H1 (cell line): Measurements from ENCODE around the gene CCDC141. TPM values are rescaled to one million over a fixed set of nuclear protein-coding genes. Genes with fewer than 3 reads are reported as not detected.

Experiments used
- CTCF ChIA-PET: fragments of 300-600 bp; sonication (Branson Sonifier 250); formaldehyde crosslinking; loops from one replicate; lab custom pipeline; 2021; ENCODE audit not compliant: partially characterized antibody; lab: Charles Lee
- POLR2A ChIA-PET: fragments of 300-600 bp; sonication (Branson Sonifier 250); formaldehyde crosslinking; loops from one replicate; lab custom pipeline; 2021; ENCODE audit warnings: inconsistent platforms; ENCODE audit not compliant: partially characterized antibody; lab: Charles Lee
- DNase-seq, 2 experiments: peaks; one replicate each; pipeline versions ENCODE4 v3.0.0 to v3.0.0-alpha.2; 2010 to 2022; ENCODE audit warnings: low spot score in 2 of 2, low read depth in 1 of 2, mixed read lengths in 1 of 2
- FAIRE-seq: peaks from 2 replicates; lab custom pipeline; 2011; peaks lifted over from hg19 to GRCh38; lab: Jason Lieb, UNC
- H2AFZ ChIP-seq: 2 replicates; pipeline ENCODE4 v1.8.1; 2012; ENCODE audit warnings: low read length, inconsistent platforms
- H2AK5ac ChIP-seq: 2 replicates; pipeline ENCODE4 v1.6.1; 2013; ENCODE audit warnings: low read depth, low read length
- H2BK120ac ChIP-seq: replicated peaks from 2 replicates; pipeline ENCODE3; 2013; ENCODE audit warnings: low read depth, low read length, inconsistent platforms
- H2BK12ac ChIP-seq: 2 replicates; pipeline ENCODE4 v1.6.1; 2013; ENCODE audit warnings: low read depth, low read length
- H2BK15ac ChIP-seq: 2 replicates; pipeline ENCODE4 v1.6.1; 2013; ENCODE audit warnings: low read length
- H2BK20ac ChIP-seq: 2 replicates; pipeline ENCODE4 v1.6.1; 2013; ENCODE audit warnings: low read length
- H2BK5ac ChIP-seq: 2 replicates; pipeline ENCODE4 v1.6.1; 2013; ENCODE audit warnings: low read depth, low read length
- H3K14ac ChIP-seq: 2 replicates; pipeline ENCODE4 v1.6.1; 2013; ENCODE audit warnings: inconsistent platforms; ENCODE audit not compliant: insufficient read length
- H3K18ac ChIP-seq: 2 replicates; pipeline ENCODE4 v1.6.1; 2013; ENCODE audit warnings: low read length; ENCODE audit errors: extremely low read depth
- H3K23ac ChIP-seq: 2 replicates; pipeline ENCODE4 v1.6.1; 2013; ENCODE audit warnings: inconsistent platforms; ENCODE audit not compliant: insufficient read length
- H3K23me2 ChIP-seq: 2 replicates; pipeline ENCODE4 v1.6.1; 2013; ENCODE audit warnings: low read depth, low read length
- H3K27ac ChIP-seq: 2 replicates; pipeline ENCODE4 v1.6.1; 2011; ENCODE audit warnings: low read depth, low read length, inconsistent platforms
- H3K27me3 ChIP-seq, 4 experiments: replicated peaks in 1 of 4; 1 replicate in 1 of 4; 2 replicates in 3 of 4; pipeline versions ENCODE4 v1.6.1 to v1.8.1; 2011 to 2013; ENCODE audit warnings: low read length in 3 of 4, mild to moderate bottlenecking in 3 of 4, inconsistent platforms in 2 of 4, mixed read lengths in 2 of 4, moderate library complexity in 1 of 4; ENCODE audit not compliant: control insufficient read depth in 3 of 4, insufficient read depth in 3 of 4; ENCODE audit errors: extremely low read depth in 1 of 4
- H3K36me3 ChIP-seq, 4 experiments: 2 replicates each; pipeline versions ENCODE4 v1.6.1 to v1.8.1; 2011 to 2013; ENCODE audit warnings: mild to moderate bottlenecking in 4 of 4, low read length in 3 of 4, moderate library complexity in 2 of 4, control low read depth in 1 of 4, inconsistent platforms in 1 of 4; ENCODE audit not compliant: insufficient read depth in 4 of 4, control insufficient read depth in 2 of 4
- H3K4ac ChIP-seq: replicated peaks from 2 replicates; pipeline ENCODE3; 2013; ENCODE audit warnings: low read length, low read depth, mixed read lengths, inconsistent platforms; ENCODE audit not compliant: insufficient read length
- H3K4me1 ChIP-seq, 4 experiments: replicated peaks in 1 of 4; 1 replicate in 1 of 4; 2 replicates in 3 of 4; pipeline versions ENCODE4 v1.6.1 to v1.8.1; 2011 to 2013; ENCODE audit warnings: low read length in 3 of 4, inconsistent platforms in 2 of 4, mixed read lengths in 1 of 4; ENCODE audit not compliant: insufficient read depth in 4 of 4, control insufficient read depth in 3 of 4
- H3K4me2 ChIP-seq, 2 experiments: 2 replicates each; pipeline versions ENCODE4 v1.6.1 to v1.8.1; 2011 to 2013; ENCODE audit warnings: low read depth in 2 of 2, low read length in 2 of 2, control low read depth in 1 of 2, inconsistent platforms in 1 of 2, mild to moderate bottlenecking in 1 of 2; ENCODE audit not compliant: insufficient read depth in 1 of 2
- H3K4me3 ChIP-seq, 4 experiments: fragments of 200-600, 300-600 bp in 1 of 4; sonication (generic), shearing (Covaris generic), sonication (Bioruptor Twin) in 1 of 4; 2 replicates each; pipeline versions ENCODE4 v1.5.1 to v1.8.1; 2011 to 2016; ENCODE audit warnings: low read length in 4 of 4, low read depth in 3 of 4, control low read depth in 2 of 4, inconsistent platforms in 2 of 4, mild to moderate bottlenecking in 2 of 4, mixed read lengths in 1 of 4, moderate library complexity in 1 of 4; ENCODE audit not compliant: insufficient read depth in 2 of 4; ENCODE audit errors: extremely low read depth in 1 of 4
- H3K56ac ChIP-seq: replicated peaks from 2 replicates; pipeline ENCODE3; 2013; ENCODE audit warnings: low read depth, mild to moderate bottlenecking, mixed read lengths, low read length, inconsistent platforms; ENCODE audit not compliant: insufficient read length
- H3K79me1 ChIP-seq: 2 replicates; pipeline ENCODE4 v1.6.1; 2013; ENCODE audit warnings: low read depth, low read length, control low read depth
- H3K79me2 ChIP-seq, 2 experiments: 2 replicates each; pipeline versions ENCODE4 v1.6.1 to v1.8.1; 2012 to 2013; ENCODE audit warnings: low read length in 2 of 2, mild to moderate bottlenecking in 2 of 2, inconsistent platforms in 1 of 2; ENCODE audit not compliant: insufficient read depth in 2 of 2, control insufficient read depth in 1 of 2
- H3K9ac ChIP-seq, 4 experiments: replicated peaks in 1 of 4; 1 replicate in 1 of 4; 2 replicates in 3 of 4; pipeline versions ENCODE4 v1.6.1 to v1.8.1; 2011 to 2013; ENCODE audit warnings: low read depth in 3 of 4, low read length in 3 of 4, control low read depth in 2 of 4, mild to moderate bottlenecking in 2 of 4, moderate library complexity in 2 of 4, inconsistent platforms in 1 of 4; ENCODE audit errors: extremely low read depth in 1 of 4
- H3K9me3 ChIP-seq, 2 experiments: 2 replicates each; pipeline versions ENCODE4 v1.6.1 to v1.8.1; 2012 to 2013; ENCODE audit warnings: mild to moderate bottlenecking in 2 of 2, moderate library complexity in 2 of 2, control low read depth in 1 of 2, inconsistent platforms in 1 of 2, low read depth in 1 of 2, low read length in 1 of 2, mixed read lengths in 1 of 2; ENCODE audit not compliant: insufficient read depth in 2 of 2
- H4K20me1 ChIP-seq, 2 experiments: replicated peaks in 1 of 2; 2 replicates each; pipeline versions ENCODE3 to v1.8.1; 2011 to 2013; ENCODE audit warnings: inconsistent platforms in 2 of 2, low read length in 2 of 2, mild to moderate bottlenecking in 1 of 2; ENCODE audit not compliant: insufficient read depth in 2 of 2, control insufficient read depth in 1 of 2
- H4K5ac ChIP-seq: 2 replicates; pipeline ENCODE4 v1.6.1; 2013; ENCODE audit warnings: low read length, low read depth, mixed read lengths, inconsistent platforms; ENCODE audit not compliant: insufficient read length
- H4K8ac ChIP-seq: 2 replicates; pipeline ENCODE4 v1.8.0; 2013; ENCODE audit warnings: mild to moderate bottlenecking, moderate library complexity, low read length, inconsistent platforms; ENCODE audit not compliant: insufficient read depth; ENCODE audit errors: extremely low read depth
- H4K91ac ChIP-seq: replicated peaks from 2 replicates; pipeline ENCODE3; 2013; ENCODE audit warnings: low read length, mixed read lengths, inconsistent platforms; ENCODE audit not compliant: insufficient read length
- CTBP2 ChIP-seq: IDR thresholded peaks from 2 replicates; pipeline ENCODE4 v1.7.0; 2011; ENCODE audit warnings: borderline replicate concordance, mild to moderate bottlenecking, moderate library complexity, mixed read lengths, low read length; ENCODE audit not compliant: insufficient read depth, insufficient read length
- CTCF ChIP-seq, 3 experiments: IDR thresholded peaks; 1 replicate in 2 of 3; 2 replicates in 1 of 3; pipeline versions ENCODE4 v1.5.1 to v1.6.1; 2011; ENCODE audit warnings: low read length in 3 of 3, mild to moderate bottlenecking in 3 of 3, inconsistent platforms in 2 of 3, low read depth in 1 of 3, moderate library complexity in 1 of 3; ENCODE audit not compliant: insufficient read depth in 1 of 3; ENCODE audit errors: control extremely low read depth in 1 of 3
- GABPA ChIP-seq: IDR thresholded peaks from 2 replicates; pipeline ENCODE4 v1.6.1; 2011; ENCODE audit warnings: mild to moderate bottlenecking, low read length, moderate library complexity, borderline replicate concordance; ENCODE audit not compliant: insufficient read depth
- GTF2F1 ChIP-seq: IDR thresholded peaks from 2 replicates; pipeline ENCODE4 v1.6.1; 2012; ENCODE audit warnings: low read depth, low read length, improper control_type of control experiment, borderline replicate concordance
- HDAC2 ChIP-seq, 2 experiments: fragments of 300-600 bp in 1 of 2; sonication (generic) in 1 of 2; IDR thresholded peaks; 2 replicates each; pipeline ENCODE4 v1.6.1; 2011 to 2012; ENCODE audit warnings: low read depth in 2 of 2, low read length in 2 of 2, mild to moderate bottlenecking in 2 of 2, moderate library complexity in 2 of 2, borderline replicate concordance in 1 of 2, inconsistent platforms in 1 of 2
- KDM1A ChIP-seq: fragments of 200-600, 300-600 bp; sonication (generic); IDR thresholded peaks from 2 replicates; pipeline ENCODE4 v1.7.1; 2016; ENCODE audit warnings: mild to moderate bottlenecking, low read length, borderline replicate concordance
- RAD21 ChIP-seq, 2 experiments: IDR thresholded peaks in 1 of 2; conservative IDR thresholded peaks in 1 of 2; 2 replicates each; pipeline ENCODE4 v1.6.1; 2011; ENCODE audit warnings: low read depth in 2 of 2, low read length in 2 of 2, improper control_type of control experiment in 1 of 2, inconsistent platforms in 1 of 2, mild to moderate bottlenecking in 1 of 2, moderate library complexity in 1 of 2
- WGBS, 2 experiments: shearing (Covaris generic) in 1 of 2; methylation state at CpG; one replicate each; pipeline versions ENCODE4 v1.1.6 to v1.1.7; 2013 to 2015; ENCODE audit warnings: low lambda C conversion rate in 2 of 2, mixed read lengths in 2 of 2, inconsistent platforms in 1 of 2, low coverage in 1 of 2, missing lambda C conversion rate in 1 of 2; ENCODE audit not compliant: insufficient replicate concordance in 2 of 2, insufficient coverage in 1 of 2, insufficient read length in 1 of 2; ENCODE audit errors: extremely low coverage in 1 of 2, missing lambda C conversion rate in 1 of 2; 5-methylcytosine and 5-hydroxymethylcytosine counted together
- polyA plus RNA-seq, 7 experiments: library from polyadenylated mRNA; depleted of rRNA in 3 of 7; stranded (reverse) in 5 of 7; unstranded in 2 of 7; fragments of >200 nt in 5 of 7; fragments of 200-250 nt in 2 of 7; gene quantifications; 1 replicate in 5 of 7; 2 replicates in 1 of 7; 4 replicates in 1 of 7; pipeline versions ENCODE4 v1.2.1 to v1.2.3, GENCODE V29; 2011 to 2013; ENCODE audit warnings: missing spikeins in 2 of 7, mixed read lengths in 2 of 7
- total RNA-seq: library from RNA; stranded (reverse); fragmentation: NEBNext Ultra II Directional; extraction: Animal tissue kit (Norgen Biotek cat#: 25700); gene quantifications from 2 replicates; pipeline ENCODE4 v1.2.1, GENCODE V29; 2021

Gene CCDC141
- total and polyA plus RNA-seq, 2 of the 8 experiments (the other 6 are each of a cell fraction or from before 2014, with no cell fraction given), result 0.56 to 21.6 TPM

DNA sequence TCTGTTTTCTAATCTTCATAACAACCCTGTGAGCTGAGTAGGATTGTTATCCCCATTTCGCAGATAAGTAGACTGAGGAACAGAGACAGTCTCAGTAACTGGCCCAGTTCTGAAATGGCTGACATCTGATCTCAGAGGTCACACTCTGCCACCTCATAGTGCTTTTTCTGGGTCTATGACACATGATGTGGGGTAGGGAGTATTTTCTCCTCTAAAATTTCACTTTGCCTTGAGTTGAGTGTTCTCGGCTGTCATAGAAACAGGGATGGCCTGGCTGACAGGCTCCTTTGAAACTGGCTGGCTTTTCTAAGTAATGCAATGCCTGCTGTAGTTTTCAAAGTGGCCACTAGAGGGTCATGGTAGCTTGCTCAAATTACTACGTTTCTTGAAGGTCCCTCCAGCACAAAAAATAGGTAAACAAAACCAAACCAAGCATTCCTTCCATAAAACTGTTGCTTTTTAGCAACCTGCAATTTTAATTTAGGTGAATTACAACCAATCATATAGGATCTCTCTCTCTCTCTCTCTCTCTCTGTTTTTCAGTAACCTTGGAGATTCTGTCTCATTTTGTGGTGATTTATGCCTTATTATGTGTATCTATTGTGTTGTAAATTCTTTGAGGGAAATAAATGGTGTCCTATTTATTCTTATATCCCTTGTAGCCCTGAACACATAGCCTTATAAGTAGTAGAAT is 158.5 kb downstream of the CCDC141 start:
- 57% methylated on average over 3 of the region's 3 CpGs; no CpG with 5 or more reads in 1 of the 2 experiments for WGBS, 2 experiments
- H2BK120ac ChIP-seq, result no peak overlapping the region
- H2AFZ ChIP-seq, result no peak overlapping the region

More for the DNA sequence above, 158.5 kb downstream of the CCDC141 start:
- Histone ChIP-seq H3K27ac (no peak overlapping the region), H2BK15ac (no peak overlapping the region), H2BK5ac (no peak overlapping the region), H2BK12ac (no peak overlapping the region), H3K14ac (no peak overlapping the region), H3K23me2 (no peaks in the 10 kb centered on the region; the same call in 1 of the 2 replicates), H4K5ac (no peak overlapping the region), H3K4me2 (no peak overlapping the region), H3K18ac (no peak overlapping the region), H2BK20ac (no peak overlapping the region), H3K4me1 (peaks cover 0 to 3% (median 0%) of the 10 kb centered on the region in 4 experiments; a peak in 2 of 7 replicates), H3K4ac (no peak overlapping the region), H3K79me2 (no peaks in the 10 kb centered on the region), H3K79me1 (no peaks in the 10 kb centered on the region), H4K8ac (no peak overlapping the region), H3K9me3 (no peaks in the 10 kb centered on the region), H3K23ac (no peak overlapping the region), H3K9ac (no peak overlapping the region), H3K36me3 (no peaks in the 10 kb centered on the region; a peak in 1 of 8 replicates), H3K27me3 (no peaks in the 10 kb centered on the region), H4K20me1 (no peaks in the 10 kb centered on the region), H4K91ac (no peak overlapping the region), H2AK5ac (no peak overlapping the region), H3K4me3 (no peak overlapping the region), H3K56ac (no peak overlapping the region)
- DNase-seq, result peak; percentile 27 to 78
- ChIA-PET POLR2A (interaction anchor here (0.7 kb wide), 1 partner anchor 15 kb away, joined by 3 read pairs; no protein-coding TSS in a partner anchor), CTCF (interaction anchor here (0.7 to 3.3 kb wide), 26 partner anchors 9 to 450 kb away, joined by 3 to 21 read pairs (median 4); partner anchors contain the start of gene TTN)
- TF ChIP-seq RAD21 (IDR thresholded peaks at IDR 0.05 in 1 of 2, conservative IDR thresholded peaks at IDR 0.05 in 1 of 2; ENCODE audit: low read depth in 2 of 2, low read length in 2 of 2) (peak; percentile 68 to 76), GTF2F1 (no peak), GABPA (no peak), KDM1A (peak; percentile 97), HDAC2 (IDR thresholded peaks at IDR 0.05; ENCODE audit: borderline replicate concordance in 1 of 2, low read depth in 2 of 2, low read length in 2 of 2) (peak in 1 of 2 experiments; percentile 78; a peak in 1 of 4 replicates), CTBP2 (no peak), CTCF (IDR thresholded peaks at IDR 0.05; ENCODE audit: control extremely low read depth in 1 of 3, insufficient read depth in 1 of 3, low read depth in 1 of 3, low read length in 3 of 3) (peak in 2 of 3 experiments; percentile 78 to 84; a peak in 3 of 4 replicates)
- peak; percentile 86 for FAIRE-seq
